Kidney epithelial cell (primary cell): ENCODE data around the gene REEP3. TPM values are rescaled to one million over a fixed set of nuclear protein-coding genes. Genes with fewer than 3 reads are reported as not detected.

Experiments used
- DNase-seq: peaks from one replicate; pipeline ENCODE4 v3.0.0-alpha.2; 2010; ENCODE audit warnings: low read depth
- H3K27me3 ChIP-seq: 2 replicates; pipeline ENCODE4 v1.6.0; 2011; ENCODE audit warnings: low read length; ENCODE audit not compliant: control insufficient read depth, insufficient read depth
- H3K36me3 ChIP-seq: 2 replicates; pipeline ENCODE4 v1.5.1; 2011; ENCODE audit warnings: low read length; ENCODE audit not compliant: control insufficient read depth, insufficient read depth
- H3K4me3 ChIP-seq: 2 replicates; pipeline ENCODE4 v1.5.1; 2011; ENCODE audit warnings: low read depth, mild to moderate bottlenecking, control low read depth, low read length
- total RNA-seq: library from RNA; depleted of rRNA; stranded (reverse); fragments of >200 nt; gene quantifications from 2 replicates; pipeline ENCODE4 v1.2.3, GENCODE V29; 2015
- TF ChIP-seq, protein P1 (sequence below): IDR thresholded peaks from 2 replicates; pipeline ENCODE4 v1.5.1; 2011; ENCODE audit warnings: mild to moderate bottlenecking, moderate library complexity, low read length, control low read depth, inconsistent platforms; ENCODE audit not compliant: insufficient read depth, poor library complexity, severe bottlenecking

Gene REEP3
- total RNA-seq, 1 donor from 2014 or later: 59.8 TPM

- TF ChIP-seq, protein P1, sequence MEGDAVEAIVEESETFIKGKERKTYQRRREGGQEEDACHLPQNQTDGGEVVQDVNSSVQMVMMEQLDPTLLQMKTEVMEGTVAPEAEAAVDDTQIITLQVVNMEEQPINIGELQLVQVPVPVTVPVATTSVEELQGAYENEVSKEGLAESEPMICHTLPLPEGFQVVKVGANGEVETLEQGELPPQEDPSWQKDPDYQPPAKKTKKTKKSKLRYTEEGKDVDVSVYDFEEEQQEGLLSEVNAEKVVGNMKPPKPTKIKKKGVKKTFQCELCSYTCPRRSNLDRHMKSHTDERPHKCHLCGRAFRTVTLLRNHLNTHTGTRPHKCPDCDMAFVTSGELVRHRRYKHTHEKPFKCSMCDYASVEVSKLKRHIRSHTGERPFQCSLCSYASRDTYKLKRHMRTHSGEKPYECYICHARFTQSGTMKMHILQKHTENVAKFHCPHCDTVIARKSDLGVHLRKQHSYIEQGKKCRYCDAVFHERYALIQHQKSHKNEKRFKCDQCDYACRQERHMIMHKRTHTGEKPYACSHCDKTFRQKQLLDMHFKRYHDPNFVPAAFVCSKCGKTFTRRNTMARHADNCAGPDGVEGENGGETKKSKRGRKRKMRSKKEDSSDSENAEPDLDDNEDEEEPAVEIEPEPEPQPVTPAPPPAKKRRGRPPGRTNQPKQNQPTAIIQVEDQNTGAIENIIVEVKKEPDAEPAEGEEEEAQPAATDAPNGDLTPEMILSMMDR: no peak
- DNase-seq: no peak
- no peak overlapping the region for H3K4me3 ChIP-seq
- no peaks in the 10 kb centered on the region for H3K36me3 ChIP-seq
- H3K27me3 ChIP-seq: no peaks in the 10 kb centered on the region
These were observed 63.8 kb downstream of the REEP3 start for GRCh38 chr10:63585041-63585440.

DNA sequence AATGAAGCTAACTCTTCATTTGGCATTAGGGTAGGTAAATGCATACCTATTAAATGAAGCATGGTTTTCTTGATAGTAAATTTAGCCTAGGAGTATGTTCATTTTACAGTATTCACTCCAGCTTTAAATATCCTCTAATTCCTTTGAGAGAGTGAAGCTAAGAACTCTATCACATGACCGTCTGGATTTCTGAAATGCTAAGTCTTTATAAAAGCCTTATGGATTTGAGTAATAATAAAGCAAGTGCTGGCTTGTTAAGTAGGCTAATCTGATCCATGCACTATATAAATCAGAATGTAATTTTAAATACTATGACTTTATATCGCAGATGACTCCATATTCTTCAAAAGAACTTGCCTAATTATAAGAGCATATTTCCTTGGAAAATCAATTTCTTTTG lies 64.8 kb downstream of the REEP3 start:
- DNase-seq: no peak
- Histone ChIP-seq H3K36me3 (no peaks in the 10 kb centered on the region), H3K4me3 (no peak overlapping the region), H3K27me3 (no peaks in the 10 kb centered on the region)
- TF ChIP-seq, protein P1: no peak

- H3K36me3 ChIP-seq: no peaks in the 10 kb centered on the region
- DNase-seq: no peak
- TF ChIP-seq, protein P1: no peak
- H3K4me3 ChIP-seq: no peak overlapping the region
- no peaks in the 10 kb centered on the region for H3K27me3 ChIP-seq
These were observed 66.0 kb downstream of the REEP3 start for GRCh38 chr10:63587191-63587590.

DNA sequence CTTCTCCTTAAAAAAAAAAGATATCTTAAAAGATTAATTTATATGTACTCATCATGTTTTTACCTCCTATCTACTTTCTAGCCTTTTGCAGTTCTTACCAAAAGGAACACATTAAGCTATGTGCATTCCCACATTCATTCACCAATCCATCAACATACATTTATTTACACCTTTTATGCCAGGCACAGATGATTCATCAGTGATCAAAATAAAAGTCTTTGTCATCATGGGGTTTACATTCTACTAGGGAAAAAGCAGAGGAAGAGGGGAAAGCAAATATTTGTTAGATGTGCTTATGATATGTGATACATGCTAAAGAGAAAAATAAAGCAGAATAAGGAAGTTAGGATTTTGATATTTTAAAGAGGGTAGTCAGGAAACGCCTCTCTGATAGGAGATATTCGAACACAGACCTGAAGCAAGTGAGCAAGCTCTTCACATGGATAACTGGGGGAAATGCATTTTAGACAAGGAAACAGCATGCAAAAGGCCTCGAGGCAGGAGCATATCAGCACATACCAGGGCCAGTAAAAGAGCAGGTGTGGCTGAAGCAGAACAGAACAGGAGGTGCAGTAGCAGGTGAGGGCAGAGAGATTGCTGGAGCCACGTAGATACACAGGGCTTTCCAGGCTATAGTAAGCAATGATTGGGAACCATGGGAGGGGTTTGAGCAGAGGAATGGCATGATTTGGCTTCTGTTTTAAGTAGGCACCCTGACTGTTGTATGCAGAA lies 67.4 kb downstream of the REEP3 start:
- Histone ChIP-seq H3K27me3 (no peaks in the 10 kb centered on the region), H3K4me3 (no peak overlapping the region), H3K36me3 (no peaks in the 10 kb centered on the region)
- TF ChIP-seq, protein P1: no peak
- DNase-seq: no peak

DNA sequence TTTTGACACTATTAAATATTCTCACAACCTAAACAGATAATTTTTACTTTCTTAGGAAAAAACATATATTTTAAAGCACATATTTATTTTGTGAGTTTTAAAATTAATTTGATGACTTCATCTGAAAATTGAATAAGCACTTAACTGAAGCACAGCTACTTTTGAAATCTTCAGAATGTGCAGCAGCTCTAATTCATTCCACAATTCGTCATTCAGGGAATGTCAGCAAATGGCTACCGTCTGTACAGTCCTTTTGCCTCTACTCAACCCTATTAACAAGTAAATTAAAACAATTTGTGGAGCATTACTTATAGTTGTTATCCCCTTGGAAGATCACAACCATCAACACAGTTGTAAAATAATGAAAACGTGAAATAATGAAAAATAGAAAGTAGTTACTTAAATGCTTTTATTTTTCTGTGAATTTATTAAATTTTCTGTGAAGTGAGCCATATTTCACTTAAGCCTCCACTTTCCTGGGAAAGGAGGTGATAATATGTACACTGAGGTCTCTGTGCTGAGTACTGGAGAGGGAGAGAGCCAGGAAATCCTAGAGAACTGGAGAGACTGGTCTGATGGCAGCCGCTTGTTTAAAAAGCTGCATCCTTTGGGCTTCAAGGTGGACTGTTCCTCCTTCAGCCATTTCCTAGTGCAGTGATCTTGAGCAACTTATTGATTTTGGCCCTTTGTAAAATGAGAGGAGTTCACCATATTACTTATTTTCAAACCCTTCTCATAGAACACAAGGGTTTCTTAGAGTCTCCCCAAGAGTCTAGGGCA lies 70.6 kb downstream of the REEP3 start:
- no peak for DNase-seq
- no peaks in the 10 kb centered on the region for H3K36me3 ChIP-seq
- TF ChIP-seq, protein P1: no peak
- H3K4me3 ChIP-seq: no peak overlapping the region
- no peaks in the 10 kb centered on the region for H3K27me3 ChIP-seq
